HG02798 (cell line): ENCODE data around the gene PSMB5.

Source experiments
- ATAC-seq: cut with Tn5 transposase; IDR thresholded peaks from one replicate; pipeline ENCODE4 v1.9.1; 2021; ENCODE audit warnings: mild to moderate bottlenecking; ENCODE audit not compliant: unreplicated experiment, poor library complexity

The PSMB5 gene

GRCh38 chr14:23045419-23046357, 11.0 kb upstream of the PSMB5 start:
- no peak for ATAC-seq

DNA sequence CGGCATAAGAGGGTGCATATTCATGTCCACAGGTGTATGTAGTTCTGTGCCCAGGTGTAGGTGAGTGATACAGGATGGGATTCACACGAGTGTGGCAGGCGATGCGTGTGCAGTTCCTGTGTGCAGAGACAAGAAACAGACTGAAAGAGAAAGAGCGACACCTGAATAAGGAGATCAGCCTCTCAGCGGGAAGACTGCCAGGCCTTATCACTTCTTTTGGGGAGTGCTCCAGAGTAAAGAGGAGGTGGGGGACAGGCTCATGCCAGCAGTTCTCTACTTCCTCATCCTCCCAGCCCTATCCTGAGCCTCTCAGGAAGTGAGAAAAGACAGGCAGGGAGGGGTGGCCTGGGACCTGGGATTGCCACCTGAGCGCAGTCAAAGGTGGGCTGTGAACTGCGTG, 10.1 kb upstream of the PSMB5 start:
- ATAC-seq: no peak

DNA sequence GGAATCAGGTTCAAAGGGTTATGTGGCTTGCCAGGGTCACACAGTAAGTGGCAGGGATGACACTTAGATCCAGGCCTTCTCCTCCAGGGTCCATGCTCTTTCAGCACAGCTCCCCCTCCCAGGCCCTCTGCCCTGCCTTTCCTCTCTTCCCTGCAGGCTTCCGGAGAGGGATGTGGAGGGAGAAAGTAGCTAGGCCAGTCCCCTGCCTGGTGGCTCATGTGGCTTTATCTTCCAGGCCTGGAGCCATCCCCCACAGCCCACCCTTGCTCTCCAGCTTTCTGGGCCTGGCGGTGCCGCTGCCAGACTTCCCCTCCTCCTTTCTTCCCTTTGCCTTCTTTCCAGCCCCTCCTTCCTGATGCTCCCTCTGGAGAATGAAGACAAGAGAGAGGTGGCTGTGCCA, 9.1 kb upstream of the PSMB5 start:
- ATAC-seq: no peak

GRCh38 chr14:23043145-23043544, 8.4 kb upstream of the PSMB5 start:
- no peak for ATAC-seq

DNA sequence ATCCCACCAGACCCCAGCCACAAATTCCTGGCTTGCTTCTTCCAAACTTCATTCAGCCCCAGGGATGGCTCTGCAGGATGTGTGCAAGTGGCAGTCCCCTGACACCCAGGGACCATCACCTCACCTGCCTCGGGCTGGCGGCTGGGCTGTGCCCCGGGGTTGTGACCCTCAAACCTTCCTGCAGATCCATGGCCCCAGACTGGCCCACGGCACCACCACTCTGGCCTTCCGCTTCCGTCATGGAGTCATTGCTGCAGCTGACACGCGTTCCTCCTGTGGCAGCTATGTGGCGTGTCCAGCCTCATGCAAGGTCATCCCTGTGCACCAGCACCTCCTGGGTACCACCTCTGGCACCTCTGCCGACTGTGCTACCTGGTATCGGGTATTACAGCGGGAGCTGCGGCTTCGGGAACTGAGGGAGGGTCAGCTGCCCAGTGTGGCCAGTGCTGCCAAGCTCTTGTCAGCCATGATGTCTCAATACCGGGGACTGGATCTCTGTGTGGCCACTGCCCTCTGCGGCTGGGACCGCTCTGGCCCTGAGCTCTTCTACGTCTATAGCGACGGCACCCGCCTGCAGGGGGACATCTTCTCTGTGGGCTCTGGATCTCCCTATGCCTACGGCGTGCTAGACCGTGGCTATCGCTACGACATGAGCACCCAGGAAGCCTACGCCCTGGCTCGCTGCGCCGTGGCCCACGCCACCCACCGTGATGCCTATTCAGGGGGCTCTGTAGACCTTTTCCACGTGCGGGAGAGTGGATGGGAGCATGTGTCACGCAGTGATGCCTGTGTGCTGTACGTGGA, 7.7 kb upstream of the PSMB5 start, which contains the start of gene PSMB11:
Gene PSMB11, plus strand, starts transcription at position 51 of the 804 bp plus-strand sequence. Its CDS starts 14 bp downstream, at position 65.
- no peak for ATAC-seq

DNA sequence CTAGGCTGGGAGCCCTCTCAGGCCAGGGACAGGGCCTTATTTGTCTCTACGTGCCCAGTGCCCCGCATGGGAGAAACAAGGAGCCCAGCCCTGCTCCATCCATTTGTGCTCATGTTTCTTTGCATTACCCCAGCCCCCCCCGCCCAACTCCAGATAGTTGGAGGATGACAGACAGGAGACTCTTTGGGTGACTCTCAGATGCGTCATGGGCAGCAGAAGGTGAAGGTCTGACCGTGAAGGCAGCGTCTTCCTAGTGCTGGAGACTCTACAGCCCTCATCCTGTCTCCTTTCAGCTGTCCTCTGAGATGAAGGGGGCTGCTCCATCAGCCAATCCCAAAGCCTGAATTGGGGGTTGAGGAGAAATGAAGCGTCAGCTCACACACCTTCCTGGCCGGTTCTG, 7.0 kb upstream of the PSMB5 start:
- no peak for ATAC-seq

DNA sequence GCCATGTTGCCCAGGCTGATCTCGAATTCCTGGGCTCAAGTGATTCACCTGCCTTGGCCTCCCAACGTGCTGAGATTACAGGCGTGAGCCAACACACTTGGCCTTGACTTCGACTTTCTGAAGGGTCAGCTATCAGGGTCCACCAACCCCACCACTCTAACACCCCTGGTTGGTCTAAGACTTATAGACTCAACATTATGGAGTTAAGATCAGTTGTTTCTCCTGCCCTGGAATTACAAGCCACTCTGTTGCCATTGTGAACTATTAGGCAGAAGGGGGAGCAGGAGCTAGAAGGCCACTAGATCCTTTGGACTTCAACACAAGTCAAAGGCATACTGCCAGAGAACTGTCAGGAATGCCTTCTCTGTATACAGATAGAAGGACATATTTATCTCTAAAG, 5.4 kb upstream of the PSMB5 start:
- no peak for ATAC-seq

- no peak for ATAC-seq
Observed at GRCh38 chr14:23035303-23036144, 824 bp upstream of the PSMB5 start.

GRCh38 chr14:23033801-23034497, 751 bp downstream of the PSMB5 start:
- ATAC-seq: no peak

DNA sequence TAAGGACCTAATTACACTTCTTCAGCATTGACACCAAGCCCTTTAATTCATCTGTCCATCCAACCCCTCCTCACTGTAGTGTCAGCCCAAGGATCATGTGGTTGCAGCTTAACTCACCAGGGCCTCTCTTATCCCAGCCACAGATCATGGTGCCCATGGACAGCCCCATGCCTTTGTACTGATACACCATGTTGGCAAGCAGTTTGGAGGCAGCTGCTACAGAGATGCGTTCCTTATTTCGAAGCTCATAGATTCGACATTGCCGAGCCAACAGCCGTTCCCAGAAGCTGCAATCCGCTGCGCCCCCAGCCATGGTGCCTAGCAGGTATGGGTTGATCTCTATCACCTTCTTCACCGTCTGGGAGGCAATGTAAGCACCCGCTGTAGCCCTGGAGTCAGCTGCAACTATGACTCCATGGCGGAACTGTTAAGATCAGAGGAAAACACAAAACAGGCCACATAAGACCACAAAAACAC, 1.4 kb downstream of the PSMB5 start:
- no peak for ATAC-seq

GRCh38 chr14:23030936-23031335, 3.8 kb downstream of the PSMB5 start:
- no peak for ATAC-seq

DNA sequence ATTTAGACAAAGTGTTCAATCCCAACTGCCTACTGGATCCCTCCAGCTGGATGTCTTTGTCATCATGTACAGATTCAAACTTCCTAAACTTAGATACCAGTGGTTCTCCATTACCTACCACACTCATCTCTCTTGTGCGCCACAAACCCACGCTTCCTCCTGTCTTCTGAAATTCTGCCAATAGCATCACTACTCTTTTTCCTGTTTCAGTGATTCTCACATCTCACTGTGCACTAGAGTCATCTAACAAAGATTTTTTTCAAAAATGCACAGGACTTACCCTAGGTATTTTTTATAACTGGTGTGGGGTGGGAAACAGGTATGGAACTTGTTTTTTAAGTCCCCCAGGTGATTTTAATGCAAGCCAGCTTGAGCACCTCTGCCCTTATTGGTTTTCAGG, 5.9 kb downstream of the PSMB5 start:
- ATAC-seq: no peak

DNA sequence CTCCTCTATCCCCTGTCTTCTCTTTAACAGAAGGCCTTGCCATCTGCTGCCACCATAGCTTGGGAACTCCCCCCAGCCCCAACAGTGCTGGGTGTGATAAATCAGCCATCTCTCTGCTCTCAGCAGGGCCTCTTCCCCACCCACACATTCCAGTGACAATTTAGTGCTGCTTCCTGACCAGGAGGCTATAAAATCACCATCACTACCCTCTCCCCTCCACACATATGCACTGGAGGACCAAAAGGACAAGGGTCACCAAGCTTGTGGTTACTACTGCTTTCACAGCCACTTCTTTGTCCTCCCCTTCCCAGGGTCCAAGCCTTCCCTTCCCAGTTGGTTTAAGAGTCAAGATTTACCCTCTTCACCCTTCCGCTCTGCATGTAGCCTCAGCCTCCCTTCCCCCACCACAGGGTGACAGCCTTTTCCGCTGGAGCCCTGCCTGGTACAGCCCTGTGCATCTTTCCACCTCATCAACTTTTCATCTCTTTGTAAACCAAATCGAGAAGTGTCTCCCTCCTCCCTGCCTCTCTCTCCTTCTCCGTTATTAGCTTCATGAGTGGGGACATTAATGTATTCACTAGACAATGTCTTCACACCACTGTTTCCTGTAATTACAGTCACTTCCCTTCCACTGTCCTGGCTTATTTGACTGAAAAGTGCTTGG, 9.4 kb downstream of the PSMB5 start:
- no peak for ATAC-seq

DNA sequence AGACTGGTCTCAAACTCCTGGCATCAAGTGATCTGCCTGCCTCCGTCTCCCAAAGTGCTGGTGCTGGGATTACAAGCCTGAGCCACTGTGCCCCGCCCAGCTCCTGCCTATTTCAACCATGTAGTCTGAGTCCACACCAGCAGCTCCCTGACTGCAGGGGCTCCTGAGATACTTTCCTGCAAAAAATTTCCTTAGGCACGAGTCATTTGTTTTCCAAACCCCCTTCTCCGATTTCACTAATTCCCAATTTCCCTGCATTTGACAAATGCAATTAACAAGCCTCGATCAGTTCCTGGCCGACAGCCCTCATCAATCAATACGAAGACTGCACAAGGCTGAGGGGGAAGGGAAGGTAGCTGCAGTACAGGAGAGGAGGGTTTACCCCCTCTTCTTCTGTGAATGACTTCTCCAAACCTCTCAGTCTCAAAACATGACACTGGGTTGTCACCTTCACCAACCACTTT, 10.1 kb downstream of the PSMB5 start:
- no peak for ATAC-seq

DNA sequence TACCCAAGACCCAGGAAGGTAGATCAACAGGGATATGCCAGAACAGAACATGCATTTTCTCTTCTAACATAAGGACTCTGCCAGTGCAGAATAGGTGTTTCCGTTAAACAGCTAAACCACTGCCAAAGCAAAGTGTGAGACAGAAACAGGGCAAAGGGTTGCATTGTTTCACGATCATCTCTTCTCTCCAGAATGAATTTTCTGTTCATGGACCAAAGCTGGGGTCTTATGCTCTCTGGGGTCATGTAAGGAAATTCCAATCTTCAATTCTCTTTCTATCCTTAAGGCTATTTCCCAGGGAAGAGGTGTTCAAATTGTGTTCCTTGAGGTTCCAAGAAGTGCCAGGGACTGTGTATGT, 10.9 kb downstream of the PSMB5 start:
- no peak for ATAC-seq

DNA sequence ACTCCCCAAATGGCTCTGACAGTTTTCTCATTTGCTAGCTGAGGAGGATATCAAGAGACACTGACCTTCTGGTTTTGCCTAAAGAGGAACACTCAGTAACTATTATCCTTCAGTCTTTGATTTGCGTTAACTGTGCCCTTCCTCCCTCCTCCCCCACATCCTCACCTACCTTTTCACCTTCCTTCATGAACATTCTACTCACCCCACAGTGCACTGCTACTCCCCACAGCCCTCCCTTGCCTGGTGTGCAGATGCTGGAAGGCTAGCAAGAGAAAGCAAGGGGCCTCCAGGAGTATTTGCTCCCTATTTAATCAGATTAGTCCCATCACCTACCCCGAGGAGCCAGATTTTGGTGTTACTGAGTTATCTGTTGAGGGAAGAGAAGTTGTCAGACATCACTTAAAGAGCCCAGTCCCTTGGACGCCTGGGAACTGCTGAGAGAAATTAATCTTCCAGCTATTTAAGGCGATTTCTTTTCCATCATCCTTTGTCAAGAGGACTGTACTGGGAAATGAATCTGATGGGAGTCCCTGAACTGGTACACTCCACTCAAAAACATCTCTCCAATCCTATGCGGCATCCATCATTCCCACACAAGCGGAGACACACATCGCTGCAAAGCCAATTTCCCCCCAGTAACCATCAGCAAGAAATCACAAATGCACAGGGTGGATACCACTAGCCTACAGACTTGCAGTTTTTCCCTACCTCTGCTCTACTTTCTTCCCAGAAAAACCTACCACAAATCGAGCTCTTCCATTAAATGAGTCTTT, 11.5 kb downstream of the PSMB5 start:
- no peak for ATAC-seq

- no peak for ATAC-seq
Observed at GRCh38 chr14:23021889-23022442, 12.7 kb downstream of the PSMB5 start.

DNA sequence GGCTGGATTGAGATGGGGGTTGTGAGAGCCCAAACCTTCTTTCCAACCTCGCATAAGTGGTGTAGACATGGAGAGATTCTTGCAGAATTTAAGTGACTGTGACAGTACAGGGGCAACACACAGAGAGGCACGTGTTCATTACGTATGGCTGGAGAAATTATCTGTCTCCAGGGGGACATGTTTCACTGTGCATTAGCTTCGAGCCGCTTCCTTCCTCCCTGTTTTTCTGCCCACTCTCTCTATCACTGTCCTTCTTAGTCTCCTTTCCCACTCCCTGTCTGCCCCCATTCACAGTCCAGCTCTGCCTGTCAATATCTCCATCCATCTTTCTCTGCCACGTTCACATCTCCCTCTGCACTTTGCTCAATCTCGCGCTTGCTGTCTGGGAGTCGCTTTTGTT, 13.3 kb downstream of the PSMB5 start:
- ATAC-seq: no peak
